GM19395 (cell line): ENCODE results near the gene ABAT.

Experiments used
- ATAC-seq: cut with Tn5 transposase; IDR thresholded peaks from one replicate; pipeline ENCODE4 v1.9.1; 2021; ENCODE audit warnings: mild to moderate bottlenecking, moderate library complexity; ENCODE audit not compliant: unreplicated experiment

Gene ABAT

DNA sequence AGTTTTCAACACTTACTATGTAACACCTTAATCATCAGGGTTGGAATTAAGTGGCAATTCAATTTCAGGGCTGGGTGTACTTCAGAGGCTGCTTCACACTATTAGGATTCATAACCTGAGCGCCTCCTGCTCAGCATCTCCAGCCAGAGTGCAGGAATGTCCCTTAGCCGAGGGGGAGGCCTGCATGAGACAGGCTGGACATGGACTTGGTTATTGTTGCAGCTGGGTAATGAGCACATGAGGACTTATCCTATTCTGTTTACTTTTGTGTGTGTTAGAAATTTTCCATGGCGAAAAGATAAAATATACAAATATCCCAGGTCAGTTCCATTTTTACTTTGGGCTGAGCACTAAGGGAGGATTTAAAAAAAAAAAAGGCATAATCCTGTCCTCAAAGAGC is 133.6 kb downstream of the ABAT start:
- ATAC-seq: no peak

DNA sequence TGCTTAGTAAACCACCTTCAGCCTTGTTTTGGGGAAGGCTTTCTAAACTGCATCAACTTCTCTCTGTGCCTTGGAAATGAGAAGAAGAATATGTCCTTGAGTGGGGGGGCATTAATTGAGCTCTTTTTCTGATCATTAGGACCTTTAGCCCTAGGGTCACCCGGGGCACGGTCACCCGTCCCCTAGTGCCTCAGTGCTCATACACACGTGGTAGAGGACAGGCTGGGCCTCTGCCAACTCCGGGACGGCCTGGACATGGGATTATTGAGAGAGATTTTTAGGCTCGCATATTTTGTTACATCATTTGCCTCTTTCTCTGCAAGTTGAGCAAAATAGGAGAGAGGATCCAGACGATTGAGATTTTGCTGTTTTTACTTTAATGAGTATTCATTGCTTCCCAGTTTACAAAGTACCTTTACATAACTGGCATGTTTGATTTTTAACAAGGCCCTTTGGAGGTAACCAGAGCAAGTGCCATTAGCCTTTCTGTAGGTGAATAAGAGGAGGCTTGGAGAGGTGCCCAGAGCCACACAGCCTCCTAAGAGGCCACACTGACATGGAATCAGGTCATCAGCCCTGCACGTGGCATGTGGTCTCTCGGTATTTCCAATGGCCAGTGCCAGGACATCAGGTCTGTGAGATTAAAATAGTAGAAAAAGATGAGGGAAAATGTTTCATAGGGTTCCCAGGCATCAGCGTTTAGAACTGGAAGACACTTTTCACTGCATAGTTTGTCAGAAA is 134.4 kb downstream of the ABAT start:
- ATAC-seq: no peak

DNA sequence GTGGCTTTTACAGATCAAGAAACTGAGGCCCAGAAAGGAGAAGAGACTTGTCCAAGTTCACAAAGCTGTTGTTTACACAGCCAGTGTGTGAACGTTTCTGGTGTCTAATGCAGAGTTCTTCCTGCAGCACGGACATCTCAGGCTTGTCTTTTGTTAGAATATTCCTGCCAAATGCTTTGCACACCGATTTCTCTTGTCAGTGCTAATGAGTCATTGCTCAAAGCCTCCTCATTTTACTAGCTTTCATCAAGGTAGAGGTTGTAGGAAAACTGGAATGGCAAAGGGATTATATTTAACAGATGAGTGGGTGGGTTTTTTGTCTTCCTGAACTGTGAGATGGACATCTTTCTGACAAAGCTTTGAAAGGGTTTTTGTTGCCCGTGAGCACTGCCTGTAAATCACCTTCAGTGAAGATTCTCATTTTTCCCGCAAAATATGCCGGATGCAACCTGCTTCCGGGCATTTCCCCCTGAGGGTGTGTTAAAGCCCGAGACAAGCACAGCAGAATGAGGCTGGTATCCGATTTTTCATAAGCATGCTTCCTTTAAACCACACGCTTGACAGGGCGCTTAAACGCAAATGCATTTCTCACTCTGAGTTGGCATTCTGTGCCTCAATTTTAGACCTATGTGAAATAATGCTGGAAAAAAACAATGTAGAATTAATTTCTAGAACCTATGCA is 137.9 kb downstream of the ABAT start:
- ATAC-seq: no peak

DNA sequence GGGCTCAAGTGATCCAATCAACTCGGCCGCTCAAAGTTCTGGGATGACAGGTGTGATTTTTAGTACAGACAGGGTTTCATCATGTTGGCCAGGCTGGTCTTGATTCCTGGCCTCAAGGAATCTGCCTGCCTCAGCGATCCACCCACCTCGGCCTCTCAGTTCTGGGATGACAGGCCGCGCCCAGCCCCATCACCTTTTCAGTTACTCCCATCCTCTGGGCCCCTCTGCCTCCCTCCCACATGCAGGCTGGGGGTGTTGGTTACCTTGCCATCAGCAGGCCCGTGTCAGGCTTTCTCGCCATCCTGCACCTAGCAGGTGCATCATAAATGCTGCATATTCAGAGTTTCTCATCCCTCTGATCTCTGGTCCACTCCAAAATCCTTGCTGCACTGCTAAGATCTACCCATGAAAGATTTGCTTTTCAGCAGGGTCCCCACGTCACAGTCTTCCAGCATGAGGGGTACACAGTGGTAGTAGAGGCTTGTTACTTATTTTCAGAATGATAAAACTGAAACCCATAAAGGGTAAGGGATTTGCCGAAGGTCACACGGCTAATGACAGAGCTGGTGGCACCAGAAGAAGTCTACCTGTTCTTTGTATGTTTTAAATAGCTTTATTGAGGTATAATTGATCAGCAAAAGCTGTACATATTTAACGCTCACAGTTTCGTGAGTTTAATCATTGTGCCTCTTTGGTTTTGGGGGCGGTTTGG is 139.8 kb downstream of the ABAT start:
- ATAC-seq: no peak

DNA sequence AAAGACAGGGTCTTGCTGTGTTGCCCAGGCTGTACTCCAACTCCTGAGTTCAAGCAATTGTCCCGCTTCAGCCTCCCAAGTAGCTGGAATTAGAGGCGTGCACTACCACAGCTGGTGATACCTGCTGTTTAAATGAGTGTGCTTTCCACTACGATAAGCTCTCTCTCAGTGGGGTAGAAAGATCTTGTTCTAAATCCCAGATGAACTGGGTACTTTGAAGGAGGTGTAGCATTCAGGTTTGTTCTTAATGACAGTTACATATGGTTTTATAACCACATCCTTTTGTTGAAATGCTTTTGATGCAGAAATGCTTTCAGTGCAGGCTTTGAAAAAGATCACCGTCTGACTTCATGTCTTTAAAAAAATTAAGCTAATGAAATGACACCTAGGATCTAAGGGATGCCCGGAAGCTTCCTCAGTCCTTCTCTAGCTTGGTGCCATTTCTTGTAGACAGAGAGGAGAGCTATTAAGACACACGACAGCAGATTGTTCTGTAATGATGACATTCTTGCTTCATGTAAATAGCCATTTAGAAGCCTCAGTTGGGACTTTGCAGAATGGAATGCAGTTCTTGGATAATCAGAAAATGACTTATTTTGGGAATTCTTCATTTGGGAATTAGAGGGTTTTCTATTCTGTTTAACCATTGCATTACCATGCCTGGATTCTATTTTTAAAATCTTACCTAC is 142.7 kb downstream of the ABAT start:
- no peak for ATAC-seq

DNA sequence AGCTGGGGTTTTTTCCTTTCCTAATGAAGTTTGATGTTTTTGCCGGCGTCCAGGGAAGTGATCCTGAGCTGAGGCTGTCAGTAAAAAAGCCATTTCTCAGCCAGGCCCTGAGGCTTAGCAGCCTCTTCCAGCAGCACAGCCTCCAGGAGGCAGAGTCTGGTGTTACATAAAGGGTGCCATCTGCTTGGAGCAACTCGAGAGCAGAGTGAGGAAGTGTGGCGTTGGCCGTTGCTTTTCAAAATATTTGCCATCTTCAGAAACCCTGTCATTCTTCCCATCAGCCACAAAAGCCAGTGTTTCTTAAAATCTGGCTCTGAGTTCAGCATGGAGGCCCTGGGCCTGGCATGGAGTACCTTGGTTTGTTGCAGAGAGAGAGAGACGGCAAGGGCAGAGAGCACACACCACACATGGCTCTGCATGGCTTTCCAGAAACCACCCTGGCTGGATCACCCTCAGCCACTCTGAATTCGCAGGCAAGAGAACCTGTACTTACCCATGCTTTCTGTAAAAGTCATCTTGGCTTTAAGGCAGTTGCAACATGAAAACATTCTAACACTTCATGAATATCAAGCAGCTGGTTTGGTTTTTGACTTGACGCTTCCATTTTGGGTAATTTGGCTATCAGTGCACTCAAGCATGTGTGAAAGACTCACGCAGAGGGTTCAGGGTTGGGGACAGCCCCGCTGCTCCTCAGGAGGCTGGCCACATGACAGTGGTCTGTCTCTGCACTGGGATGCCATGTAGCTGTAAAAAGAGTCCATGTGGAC is 144.3 kb downstream of the ABAT start:
- ATAC-seq: peak; percentile 82

DNA sequence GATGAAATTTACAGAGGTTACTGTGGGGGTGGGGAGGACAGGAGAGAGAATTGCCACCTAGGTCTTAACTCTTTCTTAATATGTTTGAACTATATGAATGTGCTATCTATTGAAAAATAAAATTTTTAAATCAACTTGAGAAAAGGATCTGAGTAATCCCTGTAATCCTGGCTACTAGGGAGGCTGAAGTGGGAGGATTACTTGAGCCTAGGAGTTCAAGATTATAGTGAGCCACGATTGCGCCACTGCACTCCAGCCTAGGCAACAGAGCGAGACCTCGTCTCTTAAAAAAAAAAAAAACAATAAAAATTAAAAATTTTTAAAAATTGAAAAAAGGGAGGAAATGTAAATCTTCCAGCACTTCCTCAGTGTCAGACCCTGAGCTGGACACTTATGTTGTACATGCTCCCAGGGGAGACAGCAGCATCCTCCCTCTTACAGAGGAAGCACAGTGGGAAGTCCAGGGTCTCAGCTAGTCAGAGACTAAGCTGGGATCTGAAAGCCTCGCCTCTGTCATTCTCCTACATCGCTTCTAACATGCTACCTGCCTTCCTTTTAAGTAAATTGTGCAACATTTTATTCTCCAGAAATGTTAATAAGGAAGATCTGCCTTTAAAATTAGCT is 145.1 kb downstream of the ABAT start:
- no peak for ATAC-seq

DNA sequence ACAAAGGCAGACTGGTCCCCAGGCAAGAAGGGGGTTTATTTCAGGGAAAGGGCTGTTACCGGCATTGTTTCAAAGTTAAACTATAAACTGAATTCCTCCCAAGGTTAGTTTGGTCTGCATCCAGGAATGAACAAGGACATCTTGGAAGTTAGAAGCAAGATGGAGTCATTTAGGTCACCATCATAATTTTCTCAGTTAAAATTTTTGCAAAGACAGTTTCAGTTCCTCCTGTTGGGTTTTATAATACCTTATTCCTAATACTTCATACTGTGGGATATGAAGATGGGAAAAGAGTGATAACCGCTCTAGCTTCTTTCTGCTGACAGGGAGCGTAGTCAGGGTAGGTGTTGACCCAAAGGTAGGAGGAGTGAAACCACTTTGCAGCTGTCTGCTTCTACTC is 148.0 kb downstream of the ABAT start:
- no peak for ATAC-seq

DNA sequence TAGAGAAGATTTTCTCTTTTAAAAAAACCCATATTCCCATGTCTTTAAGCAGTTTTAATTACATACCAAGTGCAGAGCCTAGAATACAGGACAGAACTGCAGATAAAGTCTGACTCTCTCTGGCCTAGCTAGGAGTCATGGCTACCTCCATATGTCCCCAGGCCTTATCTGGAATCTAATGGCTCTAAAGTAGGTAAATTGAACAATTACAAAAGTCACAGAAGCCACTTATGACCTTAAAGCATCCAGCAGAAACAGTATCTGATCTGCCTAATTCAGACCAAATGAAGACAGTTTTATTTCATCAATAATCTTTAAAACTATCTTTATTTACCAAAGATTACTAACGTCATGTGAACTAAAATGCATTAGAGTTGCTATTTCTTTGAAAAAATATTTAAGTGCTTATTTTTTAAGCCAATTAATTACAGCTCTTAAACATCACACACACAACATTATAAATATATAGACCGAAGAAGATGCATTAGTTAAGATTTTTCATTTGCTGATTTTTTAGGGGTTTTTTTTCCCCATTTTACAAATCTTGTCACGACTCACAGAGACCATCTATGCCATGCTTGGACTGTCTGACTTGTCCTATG is 152.0 kb downstream of the ABAT start:
- no peak for ATAC-seq

DNA sequence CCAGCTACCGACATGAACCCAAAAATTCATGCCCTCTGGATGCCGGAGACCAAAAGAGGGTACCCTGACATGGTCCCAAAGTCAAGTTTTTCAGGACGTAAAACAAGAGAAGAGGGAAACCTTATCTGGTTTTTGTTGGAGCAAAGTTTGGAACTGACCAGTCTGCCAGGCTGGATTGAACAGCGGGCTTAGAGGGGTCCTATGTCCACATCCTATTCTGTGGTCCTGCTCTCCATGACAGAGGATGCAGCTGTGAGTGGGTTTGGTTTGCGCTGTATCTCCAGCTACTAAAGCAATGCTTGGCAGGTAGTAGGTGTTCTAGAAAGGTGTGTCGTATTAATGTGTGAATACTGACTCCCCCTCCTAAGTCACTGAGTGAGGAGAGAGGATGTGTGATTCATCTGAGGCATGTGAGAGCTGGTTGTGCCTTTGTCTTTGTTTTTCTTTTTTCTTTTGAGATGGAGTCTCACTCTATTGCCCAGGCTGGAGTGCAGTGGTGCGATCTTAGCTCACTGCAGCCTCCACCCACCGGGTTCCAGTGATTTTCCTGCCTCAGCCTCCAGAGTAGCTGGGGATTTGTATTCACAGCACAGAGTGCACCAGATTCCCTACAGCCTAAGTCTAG is 154.2 kb downstream of the ABAT start:
- no peak for ATAC-seq

DNA sequence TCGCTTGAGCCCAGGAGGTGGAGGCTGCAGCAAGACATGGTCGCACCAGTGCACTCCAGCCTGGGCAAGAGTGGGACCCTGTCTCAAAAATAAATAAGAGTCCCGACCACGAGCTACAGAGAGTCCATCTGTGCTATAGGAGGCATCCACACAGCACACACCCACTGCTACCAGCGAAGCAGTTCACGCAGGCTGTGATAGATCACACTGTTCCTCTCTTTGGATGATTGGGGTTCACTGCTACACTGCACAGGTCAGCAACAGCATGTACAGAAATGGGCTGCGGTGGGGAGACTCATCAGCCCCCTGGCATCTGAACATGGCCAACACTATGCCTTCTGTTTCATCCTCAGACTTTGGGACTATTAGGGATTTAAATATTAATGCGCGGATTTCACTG is 157.0 kb downstream of the ABAT start:
- ATAC-seq: no peak

DNA sequence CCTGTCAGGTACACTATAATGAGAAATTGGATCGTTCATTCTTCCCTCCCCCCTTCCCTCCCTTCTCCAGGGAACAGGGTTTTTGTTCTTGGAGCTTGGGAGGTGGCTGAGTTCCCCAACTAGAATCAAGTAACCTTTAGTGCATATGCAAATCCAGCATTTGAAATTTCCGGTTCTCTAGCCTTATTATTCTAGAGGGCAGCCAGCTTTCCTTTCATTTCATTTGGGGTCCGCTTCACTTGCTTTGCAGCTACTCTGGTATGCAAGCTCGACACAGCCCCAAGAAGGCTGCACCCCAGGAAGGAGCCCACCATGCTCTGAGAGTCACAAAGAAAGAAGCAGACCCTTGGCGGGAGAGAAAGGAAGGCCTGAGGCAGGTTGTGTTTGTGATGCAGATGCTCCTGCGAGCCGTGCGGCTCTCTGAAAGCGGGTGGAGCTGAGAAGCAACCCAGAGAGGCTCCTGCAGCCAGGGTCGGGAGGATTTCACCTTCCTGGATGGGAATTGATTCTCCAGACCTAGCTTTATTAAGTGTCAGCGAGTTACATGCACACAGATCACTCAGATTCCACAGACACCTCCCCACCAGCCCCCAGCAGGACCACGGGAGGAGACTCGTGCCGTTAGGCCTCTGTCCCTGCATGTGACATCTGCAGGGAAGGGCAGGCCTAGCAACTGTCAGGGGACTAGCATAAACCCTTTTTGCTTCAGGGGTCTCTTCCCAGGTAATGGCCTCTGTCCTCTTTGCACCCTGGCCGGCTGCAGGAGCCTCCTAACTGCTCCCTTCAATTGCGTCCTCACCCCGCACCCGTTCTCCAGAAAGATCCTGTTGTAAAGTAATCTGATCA is 157.7 kb downstream of the ABAT start:
- no peak for ATAC-seq

DNA sequence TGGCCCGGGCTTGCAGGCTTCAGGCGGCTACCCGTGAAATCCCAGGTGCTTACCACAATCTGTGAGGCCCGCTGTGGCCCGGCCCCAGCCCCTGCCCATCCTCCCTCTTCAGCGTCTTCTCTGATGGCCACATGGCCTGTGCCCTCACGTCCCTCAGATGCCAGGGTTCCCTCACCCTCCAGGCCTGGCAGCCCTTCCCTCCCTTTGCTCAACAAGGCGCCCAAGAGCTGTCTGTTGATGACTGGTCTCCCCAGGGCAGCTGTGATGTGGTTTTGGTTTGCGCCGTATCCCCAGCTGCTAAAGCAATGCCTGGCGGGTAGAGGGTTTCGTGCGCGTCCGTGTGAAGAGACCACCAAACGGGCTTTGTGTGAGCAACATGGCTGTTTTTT is 158.3 kb downstream of the ABAT start:
- ATAC-seq: no peak
